Effector CD4-positive, alpha-beta T cell (primary cell): ENCODE measurements around the gene SCD5.

Experiments
- DNase-seq: peaks from one replicate; pipeline ENCODE4 v3.0.0-alpha.2; 2020

The SCD5 gene

GRCh38 chr4:82758701-82759685 lies 39.6 kb downstream of the SCD5 start:
- DNase-seq: no peak

GRCh38 chr4:82756061-82756460 lies 42.5 kb downstream of the SCD5 start:
- DNase-seq: no peak

GRCh38 chr4:82755650-82756049 lies 42.9 kb downstream of the SCD5 start:
- no peak for DNase-seq

- no peak for DNase-seq
Measured at GRCh38 chr4:82754513-82755165, 44.0 kb downstream of the SCD5 start.

- no peak for DNase-seq
Measured at GRCh38 chr4:82753725-82754410, 44.7 kb downstream of the SCD5 start.

GRCh38 chr4:82753238-82753637 lies 45.4 kb downstream of the SCD5 start:
- no peak for DNase-seq

- DNase-seq: no peak
Measured at GRCh38 chr4:82748810-82749470, 49.7 kb downstream of the SCD5 start.

- DNase-seq: no peak
Measured at GRCh38 chr4:82747686-82748575, 50.7 kb downstream of the SCD5 start.

GRCh38 chr4:82746705-82747574 lies 51.7 kb downstream of the SCD5 start:
- no peak for DNase-seq

GRCh38 chr4:82745173-82745842 lies 53.3 kb downstream of the SCD5 start:
- no peak for DNase-seq

- no peak for DNase-seq
Measured at GRCh38 chr4:82744284-82744968, 54.2 kb downstream of the SCD5 start.

GRCh38 chr4:82741188-82741587 lies 57.4 kb downstream of the SCD5 start:
- DNase-seq: no peak

GRCh38 chr4:82739287-82740190 lies 59.1 kb downstream of the SCD5 start:
- DNase-seq: peak; percentile 12

GRCh38 chr4:82737354-82737753 lies 61.2 kb downstream of the SCD5 start:
- no peak for DNase-seq

GRCh38 chr4:82733636-82734035 lies 65.0 kb downstream of the SCD5 start:
- no peak for DNase-seq

GRCh38 chr4:82728301-82728700 lies 70.3 kb downstream of the SCD5 start:
- DNase-seq: no peak

GRCh38 chr4:82726596-82726995 lies 72.0 kb downstream of the SCD5 start:
- no peak for DNase-seq

- DNase-seq: no peak
Measured at GRCh38 chr4:82721819-82722423, 76.7 kb downstream of the SCD5 start.
